Stimulated activated naive CD4-positive, alpha-beta T cell (primary cell): ENCODE measurements around the gene MYCN.
"Not testable (repeated sequence)": the region's sequence is repeated elsewhere in the genome, so short reads cannot be mapped to it uniquely, and the experiment has no call there.

Source experiments
- DNase-seq, 6 experiments: peaks; one replicate each; lab custom pipeline; 2025; lab: John Stamatoyannopoulos, UW

The MYCN gene

GRCh38 chr2:15907461-15908324 is 32.7 kb upstream of the MYCN start:
- DNase-seq = no peak

GRCh38 chr2:15908371-15908770 is 32.0 kb upstream of the MYCN start:
- DNase-seq = no peak

GRCh38 chr2:15909157-15909556 is 31.2 kb upstream of the MYCN start:
- no peak for DNase-seq

- DNase-seq = no peak
Observed at GRCh38 chr2:15909736-15910135, 30.6 kb upstream of the MYCN start.

GRCh38 chr2:15911270-15911669 is 29.1 kb upstream of the MYCN start:
- not testable (repeated sequence) for DNase-seq

GRCh38 chr2:15911686-15912085 is 28.7 kb upstream of the MYCN start:
- DNase-seq = no peak

GRCh38 chr2:15912203-15912602 is 28.1 kb upstream of the MYCN start:
- no peak for DNase-seq

GRCh38 chr2:15913146-15913545 is 27.2 kb upstream of the MYCN start:
- no peak for DNase-seq

- DNase-seq = no peak
Observed at GRCh38 chr2:15914596-15915385, 25.6 kb upstream of the MYCN start.

- DNase-seq = not testable (repeated sequence)
Observed at GRCh38 chr2:15915546-15915945, 24.8 kb upstream of the MYCN start.

- no peak for DNase-seq
Observed at GRCh38 chr2:15916336-15916735, 24.0 kb upstream of the MYCN start.

- DNase-seq = no peak
Observed at GRCh38 chr2:15918761-15919356, 21.5 kb upstream of the MYCN start.

GRCh38 chr2:15919716-15920434 is 20.5 kb upstream of the MYCN start:
- DNase-seq = no peak

- no peak for DNase-seq
Observed at GRCh38 chr2:15920696-15921095, 19.7 kb upstream of the MYCN start.

- no peak for DNase-seq
Observed at GRCh38 chr2:15923597-15923996, 16.8 kb upstream of the MYCN start.

- no peak for DNase-seq
Observed at GRCh38 chr2:15925819-15926218, 14.5 kb upstream of the MYCN start.

GRCh38 chr2:15926252-15926651 is 14.1 kb upstream of the MYCN start:
- DNase-seq = no peak

- no peak for DNase-seq
Observed at GRCh38 chr2:15927551-15928218, 12.7 kb upstream of the MYCN start.

- not testable (repeated sequence) for DNase-seq
Observed at GRCh38 chr2:15929008-15929407, 11.3 kb upstream of the MYCN start.

GRCh38 chr2:15929861-15930260 is 10.5 kb upstream of the MYCN start:
- no peak for DNase-seq

GRCh38 chr2:15930589-15931318 is 9.6 kb upstream of the MYCN start:
- no peak for DNase-seq
